ENCODE data around the gene EGFL8. TPM values are rescaled to one million over a fixed set of nuclear protein-coding genes. Genes with fewer than 3 reads are reported as not detected.
A peak's percentile ranks its signal among the peaks of the same experiment; 100 is the strongest.
"Not testable (repeated sequence)": the region's sequence is repeated elsewhere in the genome, so short reads cannot be mapped to it uniquely, and the experiment has no call there.

Gene EGFL8
- total RNA-seq, 1 donor from 2014 or later: 312 TPM

DNA sequence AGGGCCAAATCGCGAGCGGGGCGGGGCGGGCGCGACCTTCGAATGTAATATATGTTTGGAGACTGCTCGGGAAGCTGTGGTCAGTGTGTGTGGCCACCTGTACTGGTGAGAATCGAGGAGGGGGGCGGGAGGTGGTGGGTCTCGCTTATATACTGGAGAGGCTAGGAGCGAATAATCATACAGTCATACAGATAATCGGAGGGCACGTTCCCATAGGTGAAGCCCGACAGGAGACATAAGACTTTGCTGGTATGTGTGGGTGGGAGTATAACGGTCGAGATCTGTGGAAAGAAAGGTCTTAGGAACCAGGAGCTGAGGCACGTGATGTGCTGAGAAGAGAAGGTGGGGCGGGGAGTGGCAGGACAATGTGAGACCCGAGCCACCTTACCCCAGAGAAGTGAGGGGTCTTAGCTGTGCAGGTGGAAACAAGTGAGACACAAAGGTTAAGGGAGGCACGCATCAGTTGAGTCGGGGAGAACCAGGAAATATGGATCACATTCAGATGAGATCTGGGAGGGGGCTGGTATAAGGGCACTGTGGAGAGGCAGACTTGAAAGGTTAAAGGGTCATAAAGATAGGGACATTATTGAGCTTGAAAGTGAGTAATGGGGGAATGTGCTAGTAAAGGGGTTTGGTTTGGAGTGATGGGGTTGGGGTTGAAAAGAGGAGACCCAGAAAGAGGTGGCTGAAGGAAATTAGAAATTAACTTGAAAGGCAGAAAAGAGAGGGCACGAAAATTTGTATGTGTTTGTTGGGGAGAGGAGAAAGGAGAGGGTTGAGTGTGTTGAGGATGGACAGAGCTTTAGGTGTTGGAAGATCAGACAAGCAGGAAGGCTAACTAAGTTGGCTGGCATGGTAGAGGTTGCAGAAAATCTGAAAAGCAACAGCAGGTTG is 14.4 kb downstream of the EGFL8 start:
- DNase-seq (ENCODE audit: low spot score): no peak
- intact Hi-C loops (cut with DNase I): no loop called here
- no peak for ATAC-seq

DNA sequence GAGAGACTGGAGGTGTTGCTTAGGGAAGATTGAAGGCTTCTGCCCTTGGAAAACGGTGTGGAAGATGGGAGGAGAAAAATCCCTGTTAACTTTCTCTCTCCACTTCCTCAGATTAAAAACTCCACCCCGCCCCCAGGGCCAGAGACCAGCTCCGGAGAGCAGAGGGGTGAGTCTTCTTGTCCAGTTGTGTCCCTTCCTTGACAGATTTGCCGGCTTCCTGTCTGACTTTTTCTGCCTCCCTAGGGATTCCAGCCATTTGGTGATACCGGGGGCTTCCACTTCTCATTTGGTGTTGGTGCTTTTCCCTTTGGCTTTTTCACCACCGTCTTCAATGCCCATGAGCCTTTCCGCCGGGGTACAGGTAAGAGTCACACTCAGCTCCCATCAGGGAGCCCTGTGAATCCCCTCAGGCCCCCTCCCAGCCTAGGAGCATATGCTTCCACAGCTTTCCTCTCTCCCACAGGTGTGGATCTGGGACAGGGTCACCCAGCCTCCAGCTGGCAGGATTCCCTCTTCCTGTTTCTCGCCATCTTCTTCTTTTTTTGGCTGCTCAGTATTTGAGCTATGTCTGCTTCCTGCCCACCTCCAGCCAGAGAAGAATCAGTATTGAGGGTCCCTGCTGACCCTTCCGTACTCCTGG is 15.5 kb downstream of the EGFL8 start:
- DNase-seq (ENCODE audit: low spot score) (no peak), ATAC-seq (no peak)
- intact Hi-C loops (cut with DNase I): no loop called here

DNA sequence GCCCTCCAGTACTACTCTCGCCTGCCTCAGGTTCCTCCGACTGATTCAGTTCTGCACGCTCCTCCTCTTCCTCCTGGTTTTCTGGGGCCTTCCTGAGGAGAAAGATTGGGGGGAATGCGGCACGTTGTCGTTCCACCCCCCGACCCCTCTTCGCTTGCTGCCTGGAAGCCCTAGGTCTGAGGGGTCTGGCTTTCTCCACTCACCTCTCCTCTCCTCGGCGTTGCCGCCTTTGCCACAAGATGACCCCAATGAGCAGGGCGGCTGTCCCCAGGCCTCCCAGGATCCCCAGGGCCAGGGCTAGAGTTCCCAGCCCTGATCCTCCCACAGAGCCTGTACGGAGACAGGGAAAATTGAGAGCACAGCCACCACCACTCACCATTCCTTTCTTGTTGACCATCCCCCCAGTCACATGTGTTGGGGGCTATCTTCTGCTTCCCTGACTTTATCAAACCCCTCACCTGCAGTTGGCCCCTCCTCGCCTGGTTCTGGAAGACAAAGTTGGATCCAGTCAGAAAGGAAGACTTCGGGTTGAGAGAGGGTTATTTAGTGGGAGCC is 16.8 kb downstream of the EGFL8 start:
- ATAC-seq: no peak
- no peak for DNase-seq (ENCODE audit: low spot score)
- intact Hi-C loops (cut with DNase I): no loop called here

DNA sequence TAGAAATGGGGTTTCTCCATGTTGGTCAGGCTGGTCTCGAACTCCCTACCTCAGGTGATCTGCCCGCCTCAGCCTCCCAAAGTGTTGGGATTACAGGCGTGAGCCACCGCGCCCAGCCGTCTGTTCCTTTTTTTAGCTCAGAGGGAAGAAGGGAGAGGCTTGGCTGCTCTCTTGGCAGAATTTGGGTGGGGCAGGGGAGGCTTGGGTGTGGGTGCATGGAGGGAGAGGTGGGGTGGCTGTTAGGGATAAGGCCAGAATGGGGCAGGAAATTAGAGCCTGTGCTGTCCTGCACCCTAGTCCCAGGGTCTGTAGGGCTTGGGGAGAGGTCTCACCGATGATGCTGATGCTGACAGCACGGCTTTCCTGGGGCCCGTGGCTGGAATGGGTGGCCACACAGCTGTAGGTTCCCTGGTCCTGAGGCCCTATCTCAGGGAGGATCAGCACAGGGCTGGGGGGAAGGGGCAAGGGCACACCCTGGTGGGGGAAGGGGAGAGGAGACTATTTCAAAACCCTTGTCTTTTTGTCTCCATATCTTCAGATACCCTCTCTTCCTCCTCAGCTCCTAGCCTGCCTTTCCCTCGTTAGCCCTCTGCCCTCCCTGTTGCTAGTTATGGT is 17.6 kb downstream of the EGFL8 start:
- intact Hi-C loops (cut with DNase I): no loop called here
- no peak for ATAC-seq
- DNase-seq (ENCODE audit: low spot score): no peak

DNA sequence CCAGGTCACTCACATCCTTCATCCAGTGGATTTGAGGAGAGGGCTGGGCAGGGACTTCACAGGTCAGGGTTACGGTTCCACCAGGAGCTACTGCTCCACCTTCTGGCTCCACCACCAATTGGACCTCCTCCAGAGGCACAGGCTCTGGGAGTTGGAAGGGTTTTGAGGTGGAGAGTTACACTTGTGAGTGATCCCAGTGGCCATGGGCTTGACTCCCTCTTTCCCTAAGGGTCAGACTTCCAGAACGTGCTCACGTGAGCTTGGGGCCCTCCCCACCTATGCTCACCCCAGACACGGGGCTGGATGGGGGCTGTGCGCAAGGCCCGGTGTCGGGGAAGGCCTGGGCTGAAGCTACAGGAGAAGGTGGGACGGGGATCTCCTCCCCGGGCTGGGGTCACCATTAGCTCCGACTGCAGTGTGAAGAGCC is 18.2 kb downstream of the EGFL8 start:
- ATAC-seq: no peak
- DNase-seq (ENCODE audit: low spot score): no peak
- intact Hi-C loops (cut with DNase I): no loop called here

DNA sequence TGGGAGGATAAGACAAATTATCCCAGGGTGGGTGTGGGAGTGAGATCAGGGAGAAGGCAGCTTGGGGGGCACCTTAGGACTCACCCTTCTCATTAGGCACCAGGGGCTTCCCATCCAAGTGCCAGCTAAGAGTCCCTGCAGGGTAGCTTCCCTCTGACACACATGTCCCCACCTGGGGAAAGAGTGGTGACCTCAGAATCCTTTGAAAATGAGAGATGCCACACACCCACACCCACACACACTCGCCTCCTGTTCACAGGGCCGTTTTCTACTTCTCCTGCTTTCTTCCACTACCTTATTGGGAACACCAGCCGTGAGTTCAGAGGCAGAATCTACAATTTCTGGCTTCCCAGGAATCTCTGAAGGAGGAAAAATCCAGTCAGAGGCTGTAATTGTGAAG is 18.6 kb downstream of the EGFL8 start:
- no peak for DNase-seq (ENCODE audit: low spot score)
- intact Hi-C loops (cut with DNase I): no loop called here
- no peak for ATAC-seq

DNA sequence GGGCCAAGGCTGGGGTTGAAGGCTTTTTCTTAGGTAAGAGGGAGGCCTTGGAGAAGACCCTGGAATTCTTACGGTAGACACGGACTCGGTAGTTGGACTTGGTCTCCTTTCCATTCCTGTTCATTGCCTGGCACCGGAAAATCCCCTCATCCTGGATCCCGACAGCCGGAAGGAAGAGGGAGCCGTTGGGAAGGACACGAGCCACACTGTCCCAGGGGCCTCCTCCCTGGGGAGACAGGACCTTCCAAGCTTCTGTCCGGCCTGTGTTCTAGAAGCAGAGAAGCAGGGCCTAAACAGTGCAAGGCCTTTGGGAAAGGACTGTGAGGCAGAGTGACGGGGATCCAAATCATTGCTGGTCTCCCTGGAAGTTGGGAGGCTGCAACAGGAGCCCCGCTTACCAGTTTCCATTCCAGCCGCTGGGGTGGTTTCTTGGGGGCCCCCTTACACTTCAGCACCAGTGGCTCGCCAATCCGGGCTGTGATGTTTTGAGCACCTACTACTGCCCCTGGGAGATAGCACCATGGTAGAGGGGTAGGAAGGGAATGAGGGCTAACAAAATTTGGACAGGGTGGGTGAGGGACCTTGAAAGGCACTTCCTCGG is 19.2 kb downstream of the EGFL8 start:
- intact Hi-C loops (cut with DNase I): no loop called here
- DNase-seq (ENCODE audit: low spot score) (no peak), ATAC-seq (no peak)

DNA sequence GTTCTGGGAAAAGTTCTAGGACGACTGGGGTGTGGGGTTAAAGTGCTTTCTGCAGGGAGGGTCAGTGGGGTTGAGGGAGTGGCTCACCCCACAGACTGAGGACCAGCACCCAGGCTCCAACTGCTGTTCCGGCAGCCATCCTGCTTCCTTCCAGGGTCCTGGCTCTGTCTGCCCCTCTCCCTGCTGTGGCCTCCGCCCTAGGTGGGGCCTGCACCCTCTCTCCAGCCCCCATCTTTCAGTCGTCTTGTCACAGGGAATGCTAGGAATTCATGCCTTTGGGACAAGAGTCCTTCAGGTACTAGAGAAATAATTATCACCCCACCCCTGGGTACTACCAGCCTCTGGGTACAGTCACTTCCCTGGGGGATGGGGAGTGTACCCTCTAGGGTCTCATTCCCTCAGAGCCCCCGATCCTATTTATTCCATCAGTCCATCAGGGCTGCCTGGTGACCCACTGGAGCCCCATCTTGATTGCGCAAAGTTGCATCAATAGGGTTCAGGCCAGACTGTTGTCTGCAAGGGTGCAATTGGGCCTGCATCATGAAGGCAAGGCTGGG is 19.8 kb downstream of the EGFL8 start, which contains the start of gene AGER:
TSS of gene AGER (minus strand) at position 170 of the 557 bp plus-strand sequence. CDS start at position 139, 31 bp downstream.
- DNase-seq (ENCODE audit: low spot score) (no peak), ATAC-seq (no peak)
- intact Hi-C loops (cut with DNase I): no loop called here

DNA sequence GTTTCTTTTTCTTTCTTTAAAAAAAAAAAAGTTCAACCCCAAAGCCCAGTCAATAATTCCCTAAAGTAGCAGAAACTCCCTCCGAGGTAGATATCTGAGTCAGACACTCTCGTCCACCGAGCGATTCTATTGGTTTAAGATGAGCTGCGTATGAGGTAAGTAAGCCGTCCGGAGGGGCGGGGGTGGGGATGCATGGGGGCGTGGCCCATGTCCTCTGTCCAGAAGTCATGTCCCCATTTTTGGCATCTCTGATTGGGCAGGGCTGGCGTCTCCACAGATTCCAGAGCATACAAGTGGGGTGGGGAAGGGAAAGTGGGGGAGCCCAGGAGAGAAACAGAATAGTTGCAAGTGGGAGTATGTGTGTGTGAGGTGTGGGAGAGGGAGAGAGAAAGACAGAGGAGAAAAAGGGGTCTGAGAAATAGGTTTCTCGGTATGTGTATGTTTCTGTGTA is 21.3 kb downstream of the EGFL8 start:
- peak; percentile 85 for DNase-seq (ENCODE audit: low spot score)
- intact Hi-C loops (cut with DNase I): not testable (repeated sequence)

DNA sequence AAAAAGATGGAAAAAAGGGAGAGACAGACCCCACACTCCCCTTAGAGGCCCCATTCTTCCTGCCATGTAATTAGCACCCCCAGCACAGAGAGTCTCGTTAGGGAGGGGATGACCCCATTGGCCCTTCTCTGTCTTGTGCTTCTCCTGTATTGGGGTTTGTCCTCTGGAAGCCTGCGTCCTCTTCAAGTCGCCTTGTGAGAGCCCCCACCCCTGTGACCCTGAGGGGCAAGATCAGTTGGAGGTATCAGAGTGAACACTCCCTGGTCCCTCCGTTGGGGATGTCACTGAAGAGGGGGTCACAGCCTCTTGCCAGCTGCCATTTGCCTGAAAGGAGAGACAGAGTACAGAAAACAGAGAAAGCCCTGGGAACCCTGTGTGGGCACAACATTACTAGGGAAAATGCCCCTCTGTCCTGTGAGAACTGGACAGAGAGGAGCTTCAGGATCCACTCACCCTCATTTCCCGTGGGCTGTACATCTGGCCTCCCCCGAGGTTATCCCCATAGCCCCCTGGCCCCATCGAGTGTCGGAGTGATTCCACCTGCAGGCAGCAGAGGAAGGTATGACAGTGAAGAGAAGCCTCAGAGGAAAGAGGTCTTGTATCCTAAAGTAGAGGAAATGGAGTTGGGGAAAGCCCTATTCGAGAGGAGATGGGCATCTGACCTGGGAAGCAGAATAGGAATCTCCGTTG is 21.9 kb downstream of the EGFL8 start:
- intact Hi-C loops (cut with DNase I); ATAC-seq; DNase-seq (ENCODE audit: low spot score): not testable (repeated sequence)

More for the DNA sequence above, 21.3 kb downstream of the EGFL8 start:
- ATAC-seq: peak; percentile 75

DNA sequence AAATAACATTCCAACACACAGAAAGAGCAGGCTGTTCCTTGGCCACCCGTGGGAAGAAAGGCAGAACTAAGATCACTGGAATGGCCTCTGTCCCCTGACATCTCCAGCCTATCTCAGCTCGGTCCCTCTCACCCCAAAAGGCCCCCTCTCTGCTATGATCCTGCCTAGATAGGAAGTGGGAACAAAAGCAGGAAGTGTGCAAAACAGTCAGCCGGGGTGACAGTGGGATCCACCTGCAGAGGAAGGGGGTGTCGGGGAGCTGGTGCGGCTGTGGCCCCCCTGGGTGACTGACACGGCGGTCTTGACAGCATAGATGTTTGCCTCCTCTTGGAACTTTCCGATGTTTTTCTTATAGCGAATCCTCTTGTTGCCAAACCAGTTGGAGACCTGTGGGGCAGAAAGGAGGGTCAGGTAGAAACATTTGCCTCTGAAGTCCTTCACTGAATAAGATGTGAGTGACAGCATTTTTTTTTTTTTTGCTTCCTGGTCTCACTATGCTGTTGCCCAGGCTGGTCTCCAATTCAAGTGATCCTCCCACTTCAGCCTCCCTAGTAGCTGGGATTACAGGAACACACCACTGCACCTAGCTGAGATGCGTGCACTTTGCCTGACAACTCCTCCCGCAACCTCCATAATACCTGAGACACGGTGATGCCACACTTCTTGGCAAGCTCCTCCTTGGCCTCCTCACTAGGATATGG is 22.8 kb downstream of the EGFL8 start:
- intact Hi-C loops (cut with DNase I): no loop called here
- ATAC-seq: no peak
- DNase-seq (ENCODE audit: low spot score): no peak

DNA sequence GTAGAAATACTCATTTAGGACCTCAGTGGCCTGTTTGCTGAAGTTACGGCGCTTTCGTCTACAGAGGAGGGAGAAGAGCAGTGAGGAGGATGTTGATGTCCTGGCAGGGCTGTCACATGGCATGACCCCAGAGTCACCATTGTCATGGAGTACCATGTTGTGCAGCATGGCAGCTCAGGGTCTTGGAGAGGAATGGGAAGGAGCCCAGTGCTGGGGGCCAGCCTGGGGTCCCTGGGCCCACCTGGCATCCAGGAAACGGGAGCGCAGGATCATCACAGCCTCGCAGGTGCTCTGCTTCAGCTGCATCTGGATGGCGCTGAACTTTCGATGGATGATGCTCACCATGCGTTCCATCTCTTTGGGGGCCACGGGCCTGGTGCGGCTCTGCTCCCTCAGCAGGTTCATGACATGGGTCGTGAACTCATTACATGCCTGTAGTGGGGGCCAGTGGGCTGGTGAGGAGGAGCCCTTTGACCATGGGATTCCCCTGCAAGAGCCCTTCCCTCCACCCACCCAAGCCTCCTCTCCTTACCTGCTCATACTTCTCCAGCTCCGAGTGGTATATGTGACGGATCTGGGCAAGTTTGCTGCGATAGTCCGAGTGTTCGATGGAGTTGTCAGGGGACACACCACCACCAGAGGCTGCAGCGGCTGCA is 23.5 kb downstream of the EGFL8 start:
- ATAC-seq; intact Hi-C loops (cut with DNase I): not testable (repeated sequence)
- DNase-seq (ENCODE audit: low spot score): peak; percentile 59

DNA sequence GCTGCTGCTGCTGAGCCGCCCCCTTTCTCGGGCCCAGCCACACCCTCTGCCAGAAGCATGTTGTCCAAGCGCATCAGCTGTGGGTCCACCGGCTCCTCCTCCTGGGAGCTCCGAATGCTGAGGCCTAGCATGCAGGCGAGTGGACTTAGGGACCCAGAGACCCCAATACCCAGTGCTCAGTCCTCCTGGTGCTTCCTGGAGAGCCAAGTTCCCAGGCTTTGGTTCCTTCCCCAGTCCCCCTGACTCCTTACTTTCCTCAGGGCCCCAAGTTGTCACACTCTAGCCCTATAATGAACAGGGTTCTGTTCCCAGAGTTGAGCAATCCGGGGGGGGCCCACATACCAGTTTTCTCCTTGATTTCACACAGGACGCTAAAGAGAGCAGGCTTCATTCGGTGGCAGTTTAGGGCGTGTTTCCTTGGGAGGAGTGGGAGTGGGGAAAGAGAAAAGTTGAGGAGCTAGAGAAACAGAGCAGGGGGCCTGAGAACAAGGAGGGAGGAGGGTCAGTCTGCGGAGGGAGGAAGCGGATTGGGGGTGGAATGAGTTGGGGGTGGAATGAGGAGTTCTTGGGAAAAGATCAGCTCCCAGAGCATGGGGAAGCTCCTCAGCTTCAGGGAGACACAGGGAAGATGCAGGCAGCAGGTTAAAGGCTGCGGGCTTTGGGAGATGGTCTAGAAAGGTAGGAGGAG is 24.1 kb downstream of the EGFL8 start:
- DNase-seq (ENCODE audit: low spot score) (no peak), ATAC-seq (no peak)
- intact Hi-C loops (cut with DNase I): no loop called here

DNA sequence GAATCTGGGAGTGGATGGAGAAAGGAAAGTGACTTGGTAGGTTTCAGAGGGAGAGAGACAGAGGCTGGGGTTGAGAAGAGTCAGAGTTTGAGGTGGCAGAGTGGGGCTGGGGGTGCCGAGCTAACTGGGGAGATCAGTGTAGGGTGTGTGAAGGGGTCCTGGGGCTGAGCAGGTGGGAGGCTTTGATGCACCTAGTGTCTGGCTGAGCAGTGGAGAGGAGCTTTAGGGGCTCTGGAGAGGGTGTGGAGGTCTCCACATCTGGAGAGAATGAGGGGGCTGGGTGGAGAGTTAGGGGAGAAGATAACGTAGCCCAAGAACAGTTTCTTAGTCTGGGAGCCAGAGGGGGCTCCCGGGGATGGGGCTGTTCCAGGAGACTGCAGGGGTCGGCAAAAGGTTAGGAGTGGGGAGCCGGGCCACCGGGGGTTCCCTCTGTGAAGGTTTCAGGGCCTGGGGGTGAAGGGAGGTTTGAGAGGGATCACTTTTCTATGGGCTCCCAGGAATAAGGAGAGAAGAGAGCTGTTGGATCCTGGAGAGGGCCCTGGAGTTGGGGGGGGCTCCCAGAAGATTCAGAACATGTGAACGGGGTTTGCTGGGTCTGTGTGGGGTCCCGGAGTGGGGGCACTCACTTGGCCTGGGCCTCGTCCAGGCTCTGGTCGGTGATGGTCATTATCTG is 24.8 kb downstream of the EGFL8 start:
- intact Hi-C loops (cut with DNase I): no loop called here
- no peak for ATAC-seq
- no peak for DNase-seq (ENCODE audit: low spot score)

DNA sequence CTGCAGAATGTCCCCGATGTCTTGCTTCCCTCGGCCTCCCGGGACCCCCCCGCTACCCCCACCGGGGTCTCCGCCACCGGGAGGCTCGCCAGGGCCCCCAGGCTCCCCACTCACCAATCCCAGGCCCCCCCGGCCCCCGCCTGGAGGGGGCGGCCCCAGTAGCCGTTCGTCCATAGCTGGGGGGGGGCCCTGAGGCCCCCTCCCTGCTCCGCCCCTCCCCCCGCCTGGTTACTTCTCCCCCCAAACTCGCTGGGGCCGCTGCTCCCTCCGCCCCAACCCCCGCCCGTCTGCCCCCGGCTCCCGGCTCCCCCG is 25.3 kb downstream of the EGFL8 start:
- intact Hi-C loops (cut with DNase I): no loop called here
- DNase-seq (ENCODE audit: low spot score): no peak
- peak; percentile 1 for ATAC-seq

All from sciatic nerve (tissue), 2 donors.